BE2C (cell line): ENCODE measurements around the gene GRIN2A.

Experiments
- DNase-seq: peaks from one replicate; pipeline ENCODE4 v3.0.0-alpha.2; 2020
- H3K27me3 ChIP-seq: fragments of 250-450 bp; sonication (Bioruptor Pico); 2 replicates; pipeline ENCODE4 v1.5.1; 2020; ENCODE audit warnings: mild to moderate bottlenecking
- H3K36me3 ChIP-seq: fragments of 250-450 bp; sonication (Bioruptor Pico); 2 replicates; pipeline ENCODE4 v1.5.1; 2020; ENCODE audit warnings: mild to moderate bottlenecking
- H3K4me1 ChIP-seq: fragments of 250-450 bp; sonication (Bioruptor Pico); 2 replicates; pipeline ENCODE4 v1.5.1; 2020
- H3K4me3 ChIP-seq: 2 replicates; pipeline ENCODE4 v1.5.1; 2011; ENCODE audit warnings: low read depth, low read length
- H3K9me3 ChIP-seq: fragments of 250-450 bp; sonication (Bioruptor Pico); 2 replicates; pipeline ENCODE4 v1.5.1; 2020
- TF ChIP-seq, protein P1 (sequence below): IDR thresholded peaks from 2 replicates; pipeline ENCODE4 v1.5.1; 2012; ENCODE audit warnings: mild to moderate bottlenecking, low read depth, low read length

Gene GRIN2A

DNA sequence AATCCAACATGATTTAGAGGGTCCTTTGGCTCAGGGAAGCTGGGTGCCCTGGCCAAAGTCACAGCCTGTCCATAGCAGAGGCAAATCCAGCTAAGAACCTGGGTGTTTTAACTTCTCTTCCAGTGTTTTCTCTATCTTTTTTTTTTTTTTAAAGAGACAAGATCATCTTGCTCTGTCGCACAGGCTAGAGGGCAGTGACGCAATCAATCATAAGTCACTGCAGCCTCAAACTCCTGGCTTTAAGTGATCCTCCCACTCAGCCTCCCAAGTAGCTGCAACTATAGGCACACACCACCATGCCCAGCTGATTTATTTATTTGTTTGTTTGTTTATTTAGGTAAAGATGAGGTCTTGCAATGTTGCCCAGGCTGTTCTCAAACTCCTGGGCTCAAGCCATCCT, 14.8 kb upstream of the GRIN2A start:
- H3K27me3 ChIP-seq = no peaks in the 10 kb centered on the region

DNA sequence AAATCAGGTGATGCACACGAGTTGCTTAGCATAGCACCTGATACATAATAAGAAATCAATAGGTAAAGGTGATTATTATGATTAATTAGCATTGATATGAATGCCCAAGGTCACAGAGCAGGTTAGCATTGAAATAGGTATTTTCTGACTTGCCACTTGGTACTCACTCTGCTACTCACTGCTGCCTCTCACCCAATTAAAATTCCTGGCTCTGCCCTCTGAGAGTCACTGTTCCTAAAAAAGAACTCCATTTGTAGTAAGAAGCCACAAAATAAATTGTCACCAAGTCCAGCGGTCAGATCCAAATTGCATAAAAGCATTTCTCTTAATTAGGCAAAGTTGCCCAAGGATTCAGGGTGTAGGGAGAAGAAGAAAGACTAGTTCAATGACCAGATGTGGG, 8.9 kb upstream of the GRIN2A start:
- TF ChIP-seq, protein P1, sequence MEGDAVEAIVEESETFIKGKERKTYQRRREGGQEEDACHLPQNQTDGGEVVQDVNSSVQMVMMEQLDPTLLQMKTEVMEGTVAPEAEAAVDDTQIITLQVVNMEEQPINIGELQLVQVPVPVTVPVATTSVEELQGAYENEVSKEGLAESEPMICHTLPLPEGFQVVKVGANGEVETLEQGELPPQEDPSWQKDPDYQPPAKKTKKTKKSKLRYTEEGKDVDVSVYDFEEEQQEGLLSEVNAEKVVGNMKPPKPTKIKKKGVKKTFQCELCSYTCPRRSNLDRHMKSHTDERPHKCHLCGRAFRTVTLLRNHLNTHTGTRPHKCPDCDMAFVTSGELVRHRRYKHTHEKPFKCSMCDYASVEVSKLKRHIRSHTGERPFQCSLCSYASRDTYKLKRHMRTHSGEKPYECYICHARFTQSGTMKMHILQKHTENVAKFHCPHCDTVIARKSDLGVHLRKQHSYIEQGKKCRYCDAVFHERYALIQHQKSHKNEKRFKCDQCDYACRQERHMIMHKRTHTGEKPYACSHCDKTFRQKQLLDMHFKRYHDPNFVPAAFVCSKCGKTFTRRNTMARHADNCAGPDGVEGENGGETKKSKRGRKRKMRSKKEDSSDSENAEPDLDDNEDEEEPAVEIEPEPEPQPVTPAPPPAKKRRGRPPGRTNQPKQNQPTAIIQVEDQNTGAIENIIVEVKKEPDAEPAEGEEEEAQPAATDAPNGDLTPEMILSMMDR = no peak

More for the DNA sequence above, 14.8 kb upstream of the GRIN2A start:
- TF ChIP-seq, protein P1 = no peak
- no peak for DNase-seq
- Histone ChIP-seq H3K4me3 (no peak overlapping the region), H3K36me3 (no peaks in the 10 kb centered on the region), H3K4me1 (no peaks in the 10 kb centered on the region), H3K9me3 (no peaks in the 10 kb centered on the region)

DNA sequence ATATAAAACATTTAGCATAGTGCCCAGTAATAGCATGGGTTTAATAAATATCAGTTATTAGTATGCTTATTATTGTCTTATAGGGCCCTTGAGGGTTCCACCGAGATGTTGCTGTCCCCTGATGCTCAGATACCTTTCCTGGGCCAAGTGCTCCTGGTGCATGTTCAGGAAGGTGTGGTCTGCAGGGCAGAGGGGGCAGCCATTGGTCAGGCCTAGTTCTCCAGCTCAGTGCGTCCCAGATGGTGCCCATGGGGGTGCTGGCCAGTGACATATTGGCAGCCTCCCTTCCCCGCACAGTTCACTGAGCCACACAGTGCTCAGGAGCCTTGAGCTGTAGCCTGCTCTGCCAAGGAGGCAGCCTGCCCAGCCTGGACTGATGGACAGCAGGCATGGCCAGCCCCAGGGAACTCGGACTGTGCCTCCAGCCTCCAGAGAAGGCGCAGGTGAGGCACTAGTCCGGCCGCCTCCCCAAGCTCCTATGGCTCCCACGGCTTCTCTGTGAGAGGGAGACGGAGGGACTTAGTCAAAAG, 7.7 kb upstream of the GRIN2A start:
- no peak for DNase-seq
- Histone ChIP-seq H3K36me3 (no peaks in the 10 kb centered on the region), H3K4me1 (no peaks in the 10 kb centered on the region), H3K4me3 (no peak overlapping the region), H3K27me3 (no peaks in the 10 kb centered on the region), H3K9me3 (no peaks in the 10 kb centered on the region)
- TF ChIP-seq, protein P1 = no peak

More for the DNA sequence above, 8.9 kb upstream of the GRIN2A start:
- Histone ChIP-seq H3K36me3 (no peaks in the 10 kb centered on the region), H3K4me1 (no peaks in the 10 kb centered on the region), H3K4me3 (no peak overlapping the region), H3K27me3 (no peaks in the 10 kb centered on the region), H3K9me3 (no peaks in the 10 kb centered on the region)
- DNase-seq = no peak

DNA sequence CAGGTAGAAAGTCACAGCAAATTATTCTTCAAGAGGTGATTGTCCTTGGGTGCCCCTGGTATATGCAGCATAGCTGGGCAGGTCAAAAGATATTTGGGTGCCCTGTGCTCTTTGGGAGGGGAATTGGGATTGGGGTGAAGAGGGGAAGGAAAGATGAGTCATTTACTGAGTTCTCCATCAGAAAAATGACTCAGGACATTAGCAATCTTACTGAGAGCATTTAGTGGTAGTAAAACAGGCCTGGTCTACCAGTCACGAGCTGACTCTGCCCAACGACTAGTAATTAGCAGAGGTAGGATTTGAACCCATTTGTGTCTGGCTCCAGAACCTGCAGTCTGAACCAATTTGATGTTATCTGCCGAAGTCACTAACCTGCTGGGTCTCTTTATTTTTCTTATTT, 6.0 kb upstream of the GRIN2A start:
- H3K9me3 ChIP-seq = no peaks in the 10 kb centered on the region
- TF ChIP-seq, protein P1 = no peak
- H3K36me3 ChIP-seq = no peaks in the 10 kb centered on the region
- no peak overlapping the region for H3K4me3 ChIP-seq
- H3K4me1 ChIP-seq = no peaks in the 10 kb centered on the region
- DNase-seq = no peak
- peaks cover 7% of the 10 kb centered on the region for H3K27me3 ChIP-seq

DNA sequence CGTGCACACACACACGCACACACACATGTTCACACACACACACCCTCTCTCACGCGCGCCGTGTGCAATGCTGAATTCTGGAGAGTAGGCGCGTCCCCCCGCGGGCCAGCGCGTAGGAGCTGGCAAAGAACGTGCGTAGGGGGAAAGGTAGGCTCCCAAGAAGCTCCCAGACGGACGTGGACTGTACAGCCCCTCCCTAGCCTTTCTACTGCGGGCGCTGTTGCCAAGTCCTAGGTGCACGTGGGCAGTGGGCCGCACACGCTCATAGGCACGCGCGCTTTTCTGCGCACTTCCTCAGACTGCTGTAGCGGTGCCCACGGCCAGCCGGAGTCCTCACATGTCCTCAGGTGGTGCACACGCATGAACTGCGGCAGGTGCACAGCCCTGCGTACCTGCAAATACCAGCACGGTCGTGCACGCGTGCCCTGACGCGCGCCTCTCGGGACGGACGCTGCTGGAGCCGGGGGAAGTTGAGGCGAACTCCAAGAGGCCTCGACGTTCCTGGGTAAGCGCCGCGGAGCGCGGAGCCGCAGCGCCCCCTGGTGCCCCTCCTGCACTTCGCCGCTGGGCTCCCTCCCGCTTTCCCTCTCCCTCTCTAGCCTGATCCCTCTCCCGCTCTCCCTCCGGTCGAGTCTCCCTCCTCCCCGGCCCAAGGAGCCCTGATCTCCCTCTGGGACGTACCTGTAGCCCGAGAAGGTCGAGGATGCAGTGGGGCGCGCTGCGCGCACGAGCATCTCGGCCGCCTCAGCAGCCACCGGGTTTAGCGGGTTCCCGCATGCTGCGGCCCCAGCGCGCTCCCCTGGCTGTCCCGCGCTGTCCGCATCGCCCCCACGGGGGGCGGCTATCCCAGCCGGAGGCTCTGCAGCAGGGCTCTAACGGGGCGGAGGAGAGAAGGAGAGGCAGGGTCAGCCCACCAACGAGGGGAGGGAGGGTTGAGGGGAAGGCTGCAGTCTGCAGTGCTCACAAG, 749 bp downstream of the GRIN2A start:
- H3K4me1 ChIP-seq = no peaks in the 10 kb centered on the region
- no peak overlapping the region for H3K4me3 ChIP-seq
- H3K27me3 ChIP-seq = peaks cover 27% of the 10 kb centered on the region
- no peaks in the 10 kb centered on the region for H3K36me3 ChIP-seq
- TF ChIP-seq, protein P1 = peak; percentile 64
- DNase-seq = peak; percentile 54
- H3K9me3 ChIP-seq = no peaks in the 10 kb centered on the region; the same call in 1 of the 2 replicates

DNA sequence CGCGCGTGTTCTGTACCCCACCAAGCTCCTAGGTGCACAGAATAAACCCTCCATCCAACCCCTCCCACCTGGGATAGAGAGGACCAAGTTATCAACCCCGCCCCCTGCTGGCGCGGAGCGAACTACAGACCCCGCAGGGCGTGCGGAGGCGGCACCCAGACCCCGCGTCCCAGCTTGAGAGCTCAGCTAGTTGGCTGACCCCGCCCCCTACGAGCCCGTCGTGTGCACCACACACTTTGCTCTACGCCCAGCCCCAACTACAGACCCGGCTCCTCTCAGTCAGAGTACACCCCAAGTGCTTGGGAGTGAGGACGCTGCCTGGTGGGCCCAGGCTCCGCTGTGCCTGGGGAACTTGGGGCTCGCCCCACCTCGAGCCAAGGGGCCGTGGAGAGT, 1.5 kb downstream of the GRIN2A start:
- no peaks in the 10 kb centered on the region for H3K36me3 ChIP-seq
- peaks cover 27% of the 10 kb centered on the region for H3K27me3 ChIP-seq
- TF ChIP-seq, protein P1 = peak; percentile 33
- H3K4me1 ChIP-seq = no peaks in the 10 kb centered on the region
- peak; percentile 53 for DNase-seq
- no peak overlapping the region for H3K4me3 ChIP-seq
- no peaks in the 10 kb centered on the region; the same call in 1 of the 2 replicates for H3K9me3 ChIP-seq
